Astrocyte (in vitro differentiated cells and primary cell): ENCODE results near the gene IL4R. TPM values are rescaled to one million over a fixed set of nuclear protein-coding genes. Genes with fewer than 3 reads are reported as not detected.

Experiments
- DNase-seq: peaks from one replicate; pipeline ENCODE4 v3.0.0-alpha.2; 2010; ENCODE audit warnings: low read depth
- FAIRE-seq: peaks from 2 replicates; lab custom pipeline; 2011; peaks lifted over from hg19 to GRCh38; lab: Jason Lieb, UNC
- H2AFZ ChIP-seq: 2 replicates; pipeline ENCODE4 v1.6.0; 2012; ENCODE audit warnings: low read depth, low read length, inconsistent platforms
- H3K27ac ChIP-seq: 2 replicates; pipeline ENCODE4 v1.5.1; 2011; ENCODE audit warnings: low read depth, low read length, inconsistent platforms
- H3K27me3 ChIP-seq: 2 replicates; pipeline ENCODE4 v1.6.0; 2011; ENCODE audit warnings: low read length, inconsistent platforms; ENCODE audit not compliant: insufficient read depth
- H3K36me3 ChIP-seq: 2 replicates; pipeline ENCODE4 v1.5.1; 2011; ENCODE audit warnings: low read length, inconsistent platforms; ENCODE audit not compliant: insufficient read depth
- H3K4me1 ChIP-seq: 2 replicates; pipeline ENCODE4 v1.5.1; 2011; ENCODE audit warnings: low read length, inconsistent platforms; ENCODE audit not compliant: insufficient read depth
- H3K4me2 ChIP-seq: 2 replicates; pipeline ENCODE4 v1.6.0; 2012; ENCODE audit warnings: low read length, inconsistent platforms
- H3K4me3 ChIP-seq: 2 replicates; pipeline ENCODE4 v1.5.1; 2011; ENCODE audit warnings: low read depth, mild to moderate bottlenecking, low read length, inconsistent platforms; ENCODE audit not compliant: insufficient read depth
- H3K79me2 ChIP-seq: 2 replicates; pipeline ENCODE4 v1.6.0; 2012; ENCODE audit warnings: mild to moderate bottlenecking, low read length, inconsistent platforms; ENCODE audit not compliant: insufficient read depth
- H3K9ac ChIP-seq: 2 replicates; pipeline ENCODE4 v1.6.0; 2012; ENCODE audit warnings: mild to moderate bottlenecking, low read length, inconsistent platforms
- H3K9me3 ChIP-seq: 2 replicates; pipeline ENCODE4 v1.5.1; 2012; ENCODE audit warnings: low read depth, mild to moderate bottlenecking, low read length, inconsistent platforms; ENCODE audit not compliant: insufficient read depth
- H4K20me1 ChIP-seq: 2 replicates; pipeline ENCODE4 v1.6.0; 2012; ENCODE audit warnings: low read length, inconsistent platforms; ENCODE audit not compliant: insufficient read depth
- H3K27ac Mint-ChIP-seq: one replicate; pipeline ENCODE4 v1.8.0; 2021; ENCODE audit warnings: mild to moderate bottlenecking, mixed read lengths; ENCODE audit not compliant: unreplicated experiment
- H3K27me3 Mint-ChIP-seq: one replicate; pipeline ENCODE4 v1.8.0; 2021; ENCODE audit warnings: low read depth, mixed read lengths; ENCODE audit not compliant: unreplicated experiment
- H3K36me3 Mint-ChIP-seq: one replicate; pipeline ENCODE4 v1.8.0; 2021; ENCODE audit warnings: low read depth, mixed read lengths; ENCODE audit not compliant: unreplicated experiment
- H3K4me1 Mint-ChIP-seq: one replicate; pipeline ENCODE4 v1.8.0; 2021; ENCODE audit warnings: low read depth, mixed read lengths; ENCODE audit not compliant: unreplicated experiment
- H3K4me3 Mint-ChIP-seq: one replicate; pipeline ENCODE4 v1.8.0; 2021; ENCODE audit warnings: mild to moderate bottlenecking, moderate library complexity, mixed read lengths; ENCODE audit not compliant: unreplicated experiment
- H3K9me3 Mint-ChIP-seq: one replicate; pipeline ENCODE4 v1.8.0; 2021; ENCODE audit warnings: mild to moderate bottlenecking, mixed read lengths; ENCODE audit not compliant: unreplicated experiment
- EZH2 ChIP-seq: IDR thresholded peaks from 2 replicates; pipeline ENCODE4 v1.6.1; 2012; ENCODE audit warnings: mild to moderate bottlenecking, low read length, inconsistent platforms; ENCODE audit not compliant: insufficient read depth
- total RNA-seq: library from RNA; stranded (reverse); gene quantifications from 2 replicates; pipeline ENCODE4 v1.2.1, GENCODE V29; 2021
- TF ChIP-seq, protein P1 (sequence below): IDR thresholded peaks from 2 replicates; pipeline ENCODE4 v1.5.1; 2011; ENCODE audit warnings: low read depth, mild to moderate bottlenecking, inconsistent platforms, low read length, moderate library complexity; ENCODE audit not compliant: insufficient read depth

Gene IL4R
- total RNA-seq, 1 donor from 2014 or later: 17.5 TPM

DNA sequence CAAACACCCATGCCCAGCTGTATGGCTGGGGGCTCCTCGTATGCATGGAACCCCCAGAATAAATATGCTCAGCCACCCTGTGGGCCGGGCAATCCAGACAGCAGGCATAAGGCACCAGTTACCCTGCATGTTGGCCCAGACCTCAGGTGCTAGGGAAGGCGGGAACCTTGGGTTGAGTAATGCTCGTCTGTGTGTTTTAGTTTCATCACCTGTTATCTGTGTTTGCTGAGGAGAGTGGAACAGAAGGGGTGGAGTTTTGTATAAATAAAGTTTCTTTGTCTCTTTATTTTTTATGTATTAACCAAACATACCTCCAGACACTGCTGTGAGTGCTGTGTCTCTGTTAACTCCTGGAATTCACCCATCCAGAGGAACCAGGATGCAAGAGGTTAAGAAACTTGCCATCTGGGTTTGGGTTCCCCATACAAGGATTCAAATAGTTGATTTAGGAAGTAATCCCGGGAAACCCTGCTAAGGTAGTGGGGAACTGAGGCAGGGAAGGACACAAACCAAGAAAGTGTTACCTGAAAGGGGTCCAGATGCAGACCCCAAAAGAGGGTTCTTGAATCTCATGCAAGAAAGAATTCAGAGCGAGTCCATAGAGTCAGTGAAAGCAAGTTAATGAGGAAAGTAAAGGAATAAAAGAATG, 50.8 kb downstream of the IL4R start:
- FAIRE-seq (no peak), DNase-seq (no peak)
- peaks cover 3% of the 10 kb centered on the region for H3K9me3 ChIP-seq
- H3K9ac ChIP-seq: no peak overlapping the region
- H3K4me3 ChIP-seq: no peak overlapping the region
- H4K20me1 ChIP-seq: no peaks in the 10 kb centered on the region
- no peak overlapping the region for H3K4me3 Mint-ChIP-seq
- peaks cover 11% of the 10 kb centered on the region for H3K4me1 ChIP-seq
- H3K27ac Mint-ChIP-seq: no peak overlapping the region
- no peak overlapping the region for H3K4me2 ChIP-seq
- peaks cover 5% of the 10 kb centered on the region for H3K36me3 ChIP-seq
- no peaks in the 10 kb centered on the region for H3K27me3 Mint-ChIP-seq
- no peak for TF ChIP-seq EZH2
- TF ChIP-seq, protein P1, sequence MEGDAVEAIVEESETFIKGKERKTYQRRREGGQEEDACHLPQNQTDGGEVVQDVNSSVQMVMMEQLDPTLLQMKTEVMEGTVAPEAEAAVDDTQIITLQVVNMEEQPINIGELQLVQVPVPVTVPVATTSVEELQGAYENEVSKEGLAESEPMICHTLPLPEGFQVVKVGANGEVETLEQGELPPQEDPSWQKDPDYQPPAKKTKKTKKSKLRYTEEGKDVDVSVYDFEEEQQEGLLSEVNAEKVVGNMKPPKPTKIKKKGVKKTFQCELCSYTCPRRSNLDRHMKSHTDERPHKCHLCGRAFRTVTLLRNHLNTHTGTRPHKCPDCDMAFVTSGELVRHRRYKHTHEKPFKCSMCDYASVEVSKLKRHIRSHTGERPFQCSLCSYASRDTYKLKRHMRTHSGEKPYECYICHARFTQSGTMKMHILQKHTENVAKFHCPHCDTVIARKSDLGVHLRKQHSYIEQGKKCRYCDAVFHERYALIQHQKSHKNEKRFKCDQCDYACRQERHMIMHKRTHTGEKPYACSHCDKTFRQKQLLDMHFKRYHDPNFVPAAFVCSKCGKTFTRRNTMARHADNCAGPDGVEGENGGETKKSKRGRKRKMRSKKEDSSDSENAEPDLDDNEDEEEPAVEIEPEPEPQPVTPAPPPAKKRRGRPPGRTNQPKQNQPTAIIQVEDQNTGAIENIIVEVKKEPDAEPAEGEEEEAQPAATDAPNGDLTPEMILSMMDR: no peak
- no peak overlapping the region for H2AFZ ChIP-seq
- H3K36me3 Mint-ChIP-seq: peaks cover 8% of the 10 kb centered on the region
- no peaks in the 10 kb centered on the region for H3K79me2 ChIP-seq
- H3K4me1 Mint-ChIP-seq: peaks cover 14% of the 10 kb centered on the region
- H3K27me3 ChIP-seq: no peaks in the 10 kb centered on the region
- H3K27ac ChIP-seq: peak overlapping the region; percentile 17
- peaks cover 5% of the 10 kb centered on the region for H3K9me3 Mint-ChIP-seq

DNA sequence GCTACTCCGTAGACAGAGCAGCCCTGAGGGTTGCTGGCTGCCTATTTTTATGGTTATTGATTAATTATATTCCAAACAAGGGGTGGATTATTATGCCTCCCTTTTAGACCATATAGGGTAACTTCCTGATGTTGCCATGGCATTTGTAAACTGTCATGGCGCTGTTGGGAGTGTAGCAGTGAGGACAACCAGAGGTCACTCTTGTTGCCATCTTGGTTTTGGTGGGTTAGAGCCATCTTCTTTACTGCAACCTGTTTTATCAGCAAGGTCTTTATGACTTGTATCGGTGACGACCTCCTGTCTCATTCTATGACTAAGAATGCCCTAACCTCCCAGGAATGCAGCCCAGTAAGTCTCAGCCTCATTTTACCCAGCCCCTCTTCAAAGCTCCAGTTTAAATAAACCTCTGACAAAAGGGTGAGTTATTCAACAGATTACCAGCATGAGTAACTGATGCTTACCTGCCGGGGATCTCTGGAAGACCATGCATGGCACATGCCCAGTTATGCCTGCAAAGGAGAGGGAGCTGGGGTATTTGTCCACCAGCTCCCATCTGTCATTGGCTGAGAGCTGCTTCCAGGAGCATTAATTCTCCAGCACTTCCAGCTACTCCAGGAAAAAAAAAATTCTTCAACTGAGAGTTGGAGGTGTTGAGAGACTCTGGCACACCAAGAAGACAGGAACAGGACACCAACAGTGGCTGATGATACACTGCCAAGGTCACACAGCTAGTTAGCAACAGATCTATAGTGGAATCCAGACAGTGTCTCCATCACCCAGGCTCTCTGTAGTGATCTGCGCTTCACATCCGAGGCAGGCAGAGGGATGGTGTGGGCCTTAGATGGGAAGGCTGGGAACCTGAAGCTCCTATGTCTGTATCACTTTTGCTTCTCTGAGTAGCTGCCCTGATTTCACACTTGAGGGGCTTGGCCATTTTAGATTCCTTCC, 51.6 kb downstream of the IL4R start:
- peaks cover 8% of the 10 kb centered on the region for H3K36me3 Mint-ChIP-seq
- H3K4me1 Mint-ChIP-seq: peaks cover 17% of the 10 kb centered on the region
- no peaks in the 10 kb centered on the region for H3K27me3 Mint-ChIP-seq
- no peak overlapping the region for H3K4me3 Mint-ChIP-seq
- Histone ChIP-seq H3K27ac (peak overlapping the region; percentile 51), H3K27me3 (no peaks in the 10 kb centered on the region), H3K9me3 (peaks cover 5% of the 10 kb centered on the region), H3K79me2 (no peaks in the 10 kb centered on the region), H3K36me3 (peaks cover 5% of the 10 kb centered on the region), H3K9ac (peak overlapping the region; percentile 33), H3K4me2 (peak overlapping the region; percentile 18), H3K4me1 (peaks cover 11% of the 10 kb centered on the region), H4K20me1 (no peaks in the 10 kb centered on the region), H3K4me3 (no peak overlapping the region), H2AFZ (no peak overlapping the region)
- no peak for TF ChIP-seq EZH2
- TF ChIP-seq, protein P1: no peak
- H3K27ac Mint-ChIP-seq: no peak overlapping the region
- H3K9me3 Mint-ChIP-seq: peaks cover 9% of the 10 kb centered on the region
- FAIRE-seq: no peak
- peak; percentile 70 for DNase-seq
